GM18526 (cell line): ENCODE results near the gene FEV.

ENCODE experiments used
- POLR2A ChIP-seq: IDR thresholded peaks from 3 replicates; pipeline ENCODE4 v1.6.1; 2011; ENCODE audit not compliant: insufficient read length; ENCODE audit errors: extremely low read depth

The FEV gene

DNA sequence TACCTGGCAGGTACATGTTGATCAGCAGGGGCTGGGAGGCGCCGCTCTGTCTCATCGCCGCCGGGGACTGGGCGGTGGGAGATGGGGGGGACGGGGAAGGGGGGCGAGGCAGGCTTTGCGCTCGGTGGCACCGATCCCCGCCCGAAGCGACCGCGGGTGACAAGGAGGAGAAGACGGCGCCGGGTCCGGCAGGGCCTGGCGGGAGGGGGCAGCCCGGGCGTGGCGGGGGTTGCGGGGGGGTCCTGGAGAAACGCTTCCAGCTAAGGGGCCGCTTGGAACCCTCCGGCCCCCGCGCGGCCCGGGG, at the start of gene FEV:
Gene FEV (minus strand): TSS at position 164 of the 304 bp plus-strand sequence. CDS start 109 bp downstream, at position 55.
- no peak for TF ChIP-seq POLR2A

DNA sequence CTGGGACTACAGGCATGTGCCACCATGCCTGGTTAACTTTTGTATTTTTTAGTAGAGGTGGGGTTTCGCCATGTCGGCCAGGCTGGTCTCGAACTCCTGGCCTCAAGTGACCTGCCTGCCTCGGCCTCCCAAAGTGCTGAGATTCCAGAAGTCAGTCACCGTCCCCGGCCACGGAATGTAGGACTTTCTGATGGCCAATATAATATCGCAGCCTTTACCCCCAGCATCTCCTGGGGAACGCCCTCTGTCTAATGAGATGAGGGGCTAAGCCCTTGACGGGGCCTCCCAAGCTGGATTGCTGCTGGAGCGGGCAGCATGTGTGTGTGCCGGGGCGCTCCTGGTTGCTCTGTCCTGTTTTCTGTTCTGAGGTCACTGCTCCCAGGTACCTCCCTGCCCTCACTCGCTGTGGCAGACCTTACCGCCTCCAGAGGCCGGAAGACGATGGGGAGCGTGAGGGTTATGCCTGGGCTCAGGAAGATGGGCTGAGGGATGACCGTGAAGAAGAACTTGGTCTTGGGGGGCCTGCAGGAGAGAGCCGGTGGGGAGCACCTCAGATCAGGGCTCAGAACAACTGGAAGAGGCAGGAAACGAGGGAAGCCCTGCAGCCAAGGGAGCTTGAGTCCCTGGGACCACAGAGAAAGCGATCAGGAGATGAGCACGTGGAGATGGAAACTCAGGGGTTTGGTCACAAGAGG, 47.2 kb upstream of the FEV start:
- no peak for TF ChIP-seq POLR2A

DNA sequence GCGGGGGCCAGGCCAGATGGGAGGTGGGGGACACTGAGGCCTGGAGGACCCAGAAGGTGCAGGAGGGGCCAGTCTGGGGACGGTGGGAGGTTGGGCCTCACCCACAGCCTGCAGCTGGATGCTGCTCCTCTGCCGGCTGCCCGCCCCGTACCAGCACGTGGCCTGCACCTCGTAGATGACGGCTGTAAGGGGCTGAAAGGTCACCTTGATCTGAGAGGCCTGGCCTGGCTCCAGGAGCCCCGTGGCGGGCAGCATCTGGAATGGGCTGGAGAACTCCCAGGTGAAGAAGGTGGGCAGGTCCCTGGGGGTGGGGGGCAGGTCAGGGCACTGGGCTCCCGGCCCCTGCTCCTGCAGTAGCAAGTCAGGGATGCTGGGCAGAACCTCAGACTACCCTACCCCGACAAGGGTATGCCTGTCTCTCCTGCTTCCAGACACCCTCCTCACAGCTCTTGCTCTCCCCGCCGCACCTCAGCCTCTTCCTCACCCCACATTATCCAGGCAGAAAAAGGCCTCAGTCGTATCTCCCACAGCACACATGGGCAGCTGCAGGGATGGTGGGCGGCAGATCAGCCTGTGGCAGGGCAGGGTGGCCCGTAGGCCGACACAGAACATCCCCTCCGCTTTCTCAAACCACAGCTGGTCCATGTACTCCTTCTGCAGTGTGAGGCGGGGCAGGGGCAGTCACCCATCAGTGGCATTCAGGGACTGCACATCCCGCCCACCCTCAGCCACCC, 46.2 kb upstream of the FEV start:
- TF ChIP-seq POLR2A = no peak

DNA sequence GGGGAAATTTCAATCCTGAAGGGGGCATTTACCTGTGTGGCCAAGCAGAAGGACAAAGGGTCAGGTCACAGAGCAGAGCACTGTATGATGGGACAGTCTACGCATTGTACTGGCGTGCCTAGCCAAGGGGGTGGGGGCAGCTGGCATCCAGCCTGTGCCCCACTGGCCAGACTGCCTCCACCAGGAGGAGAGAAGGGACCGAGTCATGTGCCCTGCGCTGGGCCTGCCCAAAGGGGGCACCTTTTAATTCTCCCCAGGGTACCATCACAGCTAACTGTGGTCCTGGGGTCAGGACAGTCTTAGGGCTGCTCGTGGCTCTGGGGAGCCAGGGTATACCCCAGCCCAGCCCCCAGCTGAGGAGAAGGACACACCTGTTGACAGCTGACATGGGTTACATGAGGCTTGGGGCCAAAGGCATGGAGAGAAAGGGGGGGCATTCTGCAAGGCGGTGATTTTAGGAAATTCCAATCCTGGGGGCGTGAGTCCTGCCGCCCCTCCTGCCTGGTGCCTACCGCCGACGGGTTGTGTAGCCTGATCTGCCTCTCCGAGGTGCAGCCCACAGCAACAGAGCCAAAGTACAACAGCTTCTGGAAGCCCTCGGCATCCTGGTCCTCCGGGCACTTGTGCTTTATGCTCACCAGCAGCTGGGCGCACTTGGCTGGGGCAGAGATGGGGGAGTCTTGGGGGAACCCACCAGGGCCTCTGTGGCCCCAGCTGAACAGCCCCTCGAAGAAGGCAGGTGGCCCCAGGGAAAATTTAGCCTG, 45.4 kb upstream of the FEV start:
- no peak for TF ChIP-seq POLR2A

DNA sequence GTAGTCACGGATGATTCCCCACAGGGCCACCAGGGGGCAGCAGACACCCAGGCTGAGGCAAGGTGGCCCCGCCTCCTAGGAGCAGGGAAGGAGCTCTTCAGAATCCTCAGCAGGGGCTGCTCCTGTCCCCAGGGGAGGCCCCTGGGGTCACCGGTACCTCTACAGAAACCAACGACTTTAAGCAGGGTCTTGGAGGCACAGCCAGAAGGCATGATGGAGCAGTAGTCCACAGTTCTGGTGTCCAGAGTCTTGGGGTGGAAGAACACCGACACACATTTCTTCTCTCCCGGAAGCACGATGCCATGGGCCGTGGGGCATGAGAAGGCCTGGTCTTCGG, 44.8 kb upstream of the FEV start:
- no peak for TF ChIP-seq POLR2A

DNA sequence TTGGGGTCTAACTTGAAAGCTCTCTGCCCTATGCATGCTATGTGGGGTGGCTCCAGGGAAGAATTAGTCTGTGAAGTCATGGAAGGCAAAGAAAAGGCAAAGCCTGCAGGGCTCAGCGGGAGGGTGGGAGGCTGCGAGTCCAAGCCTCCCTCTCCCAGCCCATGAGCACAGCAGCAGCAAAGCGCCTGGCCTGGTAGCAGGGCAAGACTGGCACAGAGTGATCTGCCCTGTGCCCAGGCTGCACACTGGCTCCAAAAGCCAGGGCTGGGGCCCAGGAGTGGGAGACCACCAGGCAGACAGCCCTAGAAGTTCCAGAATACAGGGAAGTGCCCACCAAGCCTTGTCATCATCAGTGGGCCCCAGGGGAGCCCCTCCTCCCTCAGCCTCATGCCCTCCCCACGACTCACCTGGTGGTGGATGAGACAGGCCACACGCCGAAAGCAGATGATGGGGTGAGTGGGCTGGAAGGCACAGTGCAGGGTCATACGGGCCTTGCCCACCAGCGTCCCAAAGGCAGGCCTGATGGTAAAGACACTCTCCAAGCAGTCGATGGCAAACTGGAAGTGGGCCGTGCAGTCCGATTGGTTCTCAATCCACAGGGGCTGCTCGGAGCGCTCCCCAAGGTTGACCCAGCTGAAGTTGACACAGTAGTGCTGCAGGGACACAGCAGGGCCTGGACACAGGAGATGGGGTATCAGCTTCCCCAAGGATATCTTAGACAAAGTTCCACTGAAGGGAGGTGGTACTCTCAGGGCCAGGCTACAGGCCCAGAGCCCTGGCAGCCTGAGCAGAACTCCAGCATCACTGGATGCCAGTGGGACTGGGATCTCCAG, 44.2 kb upstream of the FEV start:
- no peak for TF ChIP-seq POLR2A

DNA sequence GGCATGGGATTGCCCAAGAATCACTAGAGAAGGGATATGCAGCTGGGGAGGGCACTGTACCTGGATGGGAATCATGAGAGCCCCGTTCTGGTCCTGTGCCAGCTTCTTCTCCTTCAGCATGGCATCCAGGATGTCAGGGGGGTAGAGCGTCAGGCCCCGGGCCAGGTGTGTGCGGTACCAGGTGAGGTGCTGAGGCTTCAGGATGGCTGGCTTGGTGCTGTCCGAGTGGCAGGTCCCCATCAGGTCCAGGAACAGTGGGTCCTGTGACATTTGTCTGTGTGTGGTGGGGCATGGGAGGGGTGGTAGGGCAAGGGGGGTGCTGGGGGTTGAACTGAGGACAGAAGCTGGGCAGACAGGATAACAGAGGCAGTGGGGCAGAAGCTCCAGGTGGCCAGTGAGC, 43.2 kb upstream of the FEV start:
- no peak for TF ChIP-seq POLR2A

DNA sequence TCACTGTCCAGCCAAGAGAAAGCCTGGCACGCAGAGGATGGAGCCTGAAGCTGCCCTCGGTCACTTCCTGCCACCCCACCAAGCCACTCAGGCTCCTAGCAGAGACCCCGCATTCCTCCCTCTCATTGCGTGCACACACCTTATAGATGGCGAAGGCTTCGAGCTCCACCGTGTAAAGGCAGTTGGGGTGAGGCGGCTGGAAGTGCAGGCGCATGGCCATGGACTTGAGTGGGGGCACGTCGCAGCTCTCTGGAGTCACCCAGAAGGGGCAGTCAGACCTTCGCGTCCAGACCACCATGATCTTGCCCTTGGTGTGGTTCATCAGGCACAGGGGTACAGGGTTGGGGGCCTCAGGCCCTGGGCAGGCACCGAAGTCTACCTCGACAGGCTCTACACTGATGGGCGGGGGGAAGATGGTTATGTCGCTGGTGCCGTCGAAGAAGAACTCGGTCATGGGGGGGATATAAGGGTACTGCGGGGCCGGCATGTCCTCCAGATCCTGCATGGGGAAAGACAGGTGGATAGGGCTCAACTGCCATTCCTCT, 42.6 kb upstream of the FEV start:
- no peak for TF ChIP-seq POLR2A

DNA sequence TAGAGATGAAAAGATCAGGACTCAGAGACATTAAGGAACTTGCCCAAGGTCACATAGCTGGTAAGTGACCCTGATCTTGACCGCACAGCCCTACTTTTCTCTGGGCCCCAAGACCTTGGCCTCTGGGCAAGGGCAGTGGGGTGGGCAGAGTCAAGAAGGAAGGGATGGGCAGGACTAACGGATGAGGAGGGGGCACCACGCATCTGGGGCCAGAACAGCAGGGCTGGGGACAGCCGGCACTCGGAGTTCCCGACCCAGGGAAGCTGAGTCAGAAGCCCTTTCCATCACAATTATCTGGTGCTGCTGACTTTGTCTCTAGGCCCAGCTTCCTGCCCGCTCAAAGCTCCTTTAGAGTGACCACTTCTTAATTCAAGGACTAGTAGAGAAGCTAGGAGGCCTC, 42.0 kb upstream of the FEV start:
- TF ChIP-seq POLR2A = no peak

DNA sequence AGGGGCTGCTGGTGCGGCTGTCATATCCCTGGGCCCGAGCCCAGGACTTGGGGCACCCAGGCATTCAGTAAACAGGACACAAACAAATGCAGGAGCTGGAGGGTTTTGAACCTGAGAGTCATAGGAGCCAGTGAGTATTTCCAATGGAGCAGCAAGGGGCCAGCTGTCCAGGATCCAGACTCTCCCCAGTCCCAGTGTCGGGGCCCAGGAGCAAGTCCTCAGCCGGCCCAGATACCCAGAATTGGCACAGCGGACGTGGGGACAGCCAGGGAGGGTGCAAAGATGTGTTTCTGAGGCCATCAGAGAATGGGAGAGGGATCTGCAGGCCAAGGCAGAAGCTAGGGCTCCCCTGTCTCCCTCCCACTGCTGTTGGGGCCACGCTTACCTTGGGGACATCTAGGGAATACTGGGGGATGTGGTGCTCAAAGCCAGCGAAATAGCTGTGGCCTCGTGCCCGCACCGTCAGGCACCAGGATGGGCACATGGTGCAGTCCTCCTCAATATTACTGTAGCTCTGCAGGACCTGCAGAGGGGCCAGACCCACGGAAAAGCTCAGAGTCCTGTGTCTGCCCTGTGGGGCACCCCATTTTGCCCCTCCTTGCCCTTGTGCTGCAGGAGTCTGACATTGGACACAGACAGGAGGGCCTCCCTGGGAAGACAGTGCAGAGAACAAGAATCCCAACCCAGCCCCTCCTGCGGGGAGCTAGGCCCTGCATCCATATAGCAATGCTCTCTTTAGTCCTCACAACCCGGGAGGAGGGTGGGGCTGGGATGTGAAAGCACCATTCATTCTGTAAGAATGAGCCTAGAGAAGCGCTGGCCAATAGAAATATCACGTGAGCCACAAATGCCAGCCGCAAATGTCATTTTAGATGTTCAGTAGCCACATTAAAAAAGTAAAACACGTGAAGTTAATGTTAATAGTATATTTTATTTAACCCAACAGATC, 40.9 kb upstream of the FEV start:
- TF ChIP-seq POLR2A = no peak

DNA sequence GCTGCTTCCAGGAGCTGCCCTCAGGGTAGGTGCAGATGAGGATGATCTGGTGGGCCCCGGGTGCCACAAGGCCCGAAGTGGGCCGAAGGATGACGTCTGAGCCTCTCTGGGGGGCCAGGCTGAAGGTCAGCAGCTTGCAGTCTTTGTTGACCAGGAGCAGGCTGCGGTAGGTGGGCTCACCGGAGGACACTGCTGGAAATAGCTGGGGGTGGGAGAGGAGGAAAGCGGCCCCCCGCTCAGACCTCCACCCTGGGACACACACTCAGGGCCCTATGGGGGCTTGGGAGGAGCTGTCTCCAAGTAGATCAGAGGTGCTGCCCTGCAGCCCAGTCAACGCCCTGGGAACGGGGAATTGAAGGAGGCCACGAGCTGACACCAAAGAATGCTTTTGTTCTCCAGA, 39.1 kb upstream of the FEV start:
- no peak for TF ChIP-seq POLR2A

DNA sequence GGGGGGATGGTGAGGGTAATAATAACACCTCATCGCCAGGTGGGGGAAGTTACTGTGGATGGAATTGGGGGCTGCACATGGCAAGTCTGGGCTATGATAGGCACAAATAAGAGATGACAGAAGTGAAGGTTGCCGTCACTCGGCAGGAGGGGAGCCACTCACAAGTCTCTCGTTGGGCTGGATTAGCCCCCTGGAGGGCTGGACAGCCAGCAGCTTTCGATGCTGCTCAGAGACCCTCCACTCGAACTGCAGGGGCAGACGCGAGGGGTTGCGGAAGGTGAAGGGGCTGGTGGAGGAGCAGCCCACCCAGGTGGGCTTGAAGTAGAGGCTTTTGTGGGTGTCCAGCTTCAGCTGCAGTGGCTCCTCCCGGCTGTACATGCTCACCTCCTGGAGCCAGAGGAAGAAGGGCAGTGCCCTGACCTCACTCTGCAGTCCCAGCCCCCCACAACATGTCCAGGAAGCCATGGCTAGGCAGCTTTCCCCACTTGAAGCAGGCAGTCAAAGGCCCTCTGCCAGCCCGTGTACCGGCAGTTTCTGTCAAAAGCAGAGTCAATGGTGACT, 38.1 kb upstream of the FEV start:
- TF ChIP-seq POLR2A = no peak

DNA sequence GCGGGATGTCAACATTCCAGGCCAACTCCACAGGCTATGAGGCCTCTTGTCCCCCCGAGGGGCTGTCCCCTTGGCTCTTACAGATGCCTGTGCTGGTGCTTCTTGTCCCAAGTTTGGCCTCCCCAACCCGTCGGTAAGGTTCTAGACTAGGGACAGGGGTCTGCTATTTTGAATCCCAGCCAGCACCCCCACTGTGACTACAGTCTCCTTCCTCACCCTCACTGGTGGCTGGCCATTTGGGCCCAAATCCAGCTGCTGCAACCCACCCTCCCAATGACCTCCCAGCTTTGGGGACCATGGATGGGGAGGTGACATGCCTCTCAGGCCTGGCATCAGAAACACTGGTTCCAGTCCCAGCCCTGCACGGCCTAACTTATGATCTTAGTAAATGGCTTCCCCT, 37.6 kb upstream of the FEV start:
- TF ChIP-seq POLR2A = no peak

DNA sequence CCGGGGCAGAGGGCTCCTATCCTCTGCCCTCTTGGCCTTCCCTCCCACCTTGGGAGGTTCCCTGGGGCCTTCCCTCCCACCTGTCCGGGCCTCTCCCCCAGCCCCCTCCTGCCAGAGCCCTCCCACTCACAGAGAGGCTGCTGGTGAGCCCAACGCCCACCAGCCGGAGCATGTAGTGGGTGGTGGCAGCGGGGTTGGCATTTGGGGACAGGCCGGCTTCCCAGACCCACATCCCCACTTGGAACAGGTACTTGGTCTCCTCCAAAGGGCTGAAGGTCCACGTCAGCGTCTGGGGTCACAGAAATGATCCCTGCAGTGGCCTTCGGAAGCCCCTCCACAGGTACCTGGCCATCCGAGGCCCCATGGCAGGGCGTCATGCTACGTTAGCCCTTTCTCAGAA, 37.1 kb upstream of the FEV start:
- TF ChIP-seq POLR2A = no peak
